GM11168 (cell line): Measurements from ENCODE around the gene PELO.
"Not testable (repeated sequence)": the region's sequence is repeated elsewhere in the genome, so short reads cannot be mapped to it uniquely, and the experiment has no call there.

Experiments
- in situ Hi-C: fragments of 300-500 bp; cut with MboI; formaldehyde crosslinking; loops from one replicate; pipeline ENCODE4 v1.12.0; 2022; ENCODE audit warnings: low sequenced_read_pairs; ENCODE audit not compliant: unreplicated experiment

PELO gene, protein sequence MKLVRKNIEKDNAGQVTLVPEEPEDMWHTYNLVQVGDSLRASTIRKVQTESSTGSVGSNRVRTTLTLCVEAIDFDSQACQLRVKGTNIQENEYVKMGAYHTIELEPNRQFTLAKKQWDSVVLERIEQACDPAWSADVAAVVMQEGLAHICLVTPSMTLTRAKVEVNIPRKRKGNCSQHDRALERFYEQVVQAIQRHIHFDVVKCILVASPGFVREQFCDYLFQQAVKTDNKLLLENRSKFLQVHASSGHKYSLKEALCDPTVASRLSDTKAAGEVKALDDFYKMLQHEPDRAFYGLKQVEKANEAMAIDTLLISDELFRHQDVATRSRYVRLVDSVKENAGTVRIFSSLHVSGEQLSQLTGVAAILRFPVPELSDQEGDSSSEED

DNA sequence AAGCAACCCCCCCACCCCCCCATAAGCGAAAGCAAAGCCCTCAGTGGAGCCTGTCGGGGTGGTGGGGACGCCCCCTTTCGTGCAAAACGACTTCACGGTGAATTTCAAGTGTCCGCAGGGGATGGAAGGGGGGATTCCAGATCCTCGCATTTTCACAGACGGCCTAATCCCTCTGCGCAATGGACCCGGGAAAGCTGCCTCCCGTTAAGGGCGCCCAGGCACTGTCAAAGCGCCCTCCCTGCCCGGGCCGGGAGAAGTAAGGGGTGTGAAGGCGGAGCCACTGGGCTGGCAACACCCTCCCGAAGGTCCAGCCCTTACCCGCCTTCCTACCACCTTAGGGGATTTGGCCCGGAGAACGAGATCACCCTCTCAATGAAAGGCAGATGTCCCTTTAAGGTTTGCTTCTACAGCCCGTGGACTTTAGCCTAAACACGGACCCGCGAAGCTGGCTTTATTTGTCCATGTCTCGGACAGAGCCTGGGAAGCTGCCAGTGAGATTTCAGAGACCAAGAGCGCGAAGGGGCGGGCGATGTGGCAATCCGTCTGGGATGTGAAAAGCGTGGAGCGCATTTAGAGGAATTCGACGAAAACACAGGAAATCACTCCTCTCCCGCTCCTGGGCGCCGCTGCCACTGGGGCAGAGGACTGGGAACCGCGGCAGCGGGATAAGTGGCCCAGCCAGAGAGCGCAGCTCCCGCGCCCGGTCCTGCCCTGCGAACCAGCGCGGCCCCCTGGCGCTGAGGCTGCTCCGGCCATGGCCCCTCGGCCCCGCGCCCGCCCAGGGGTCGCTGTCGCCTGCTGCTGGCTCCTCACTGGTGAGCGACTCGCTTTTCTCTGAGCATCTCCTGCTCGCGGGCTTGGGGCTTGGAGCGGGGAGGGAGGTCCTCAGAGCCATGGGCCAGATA is at the start of gene PELO, which contains the start of gene ITGA1:
PELO (plus strand) TSS at position 317 of the 905 bp plus-strand sequence. CDS start 12,479 bp downstream, outside the sequence.
ITGA1 (plus strand) TSS at position 317 of the 905 bp plus-strand sequence; CDS start at position 755, 438 bp downstream.
- in situ Hi-C loops: no loop called here

DNA sequence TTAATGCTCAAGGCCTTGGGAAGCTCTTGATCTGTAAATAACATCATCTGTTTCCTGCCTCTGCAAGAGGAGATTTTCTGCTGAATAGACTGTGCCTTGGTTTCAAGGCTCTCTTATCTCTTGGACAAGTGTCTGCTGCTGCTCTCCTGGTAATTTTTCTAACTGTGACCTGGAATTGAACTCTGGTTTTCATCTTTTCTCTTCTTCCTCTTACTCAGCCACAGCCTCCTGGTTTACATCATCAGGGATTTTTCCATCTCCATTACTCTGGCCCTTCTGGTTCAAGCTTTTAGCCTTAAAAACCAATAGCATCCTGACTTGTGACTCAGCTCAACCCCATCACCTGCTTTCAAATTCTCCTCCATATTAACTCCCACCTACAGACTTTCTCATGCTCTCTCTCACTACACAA is 49.6 kb upstream of the PELO start:
- in situ Hi-C loops: no loop called here

DNA sequence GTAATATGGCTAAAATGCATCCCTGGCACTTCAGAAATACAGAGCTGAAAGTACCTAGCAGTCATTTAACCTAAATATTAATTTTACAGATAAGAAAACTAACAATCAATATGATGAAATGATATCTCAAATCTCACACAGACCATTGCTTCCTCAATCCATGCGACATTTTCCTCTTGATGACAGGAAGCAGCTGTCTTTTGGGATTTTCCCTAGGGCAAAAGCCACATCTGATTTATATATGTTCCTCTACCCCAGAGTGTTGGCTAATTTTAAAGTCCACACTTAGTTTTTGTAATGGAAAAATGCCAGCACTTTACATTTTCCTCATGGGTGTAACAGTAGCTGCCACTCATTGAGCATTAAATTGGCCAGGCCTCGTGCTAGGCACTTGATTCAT is 47.7 kb upstream of the PELO start:
- in situ Hi-C loops: no loop called here

DNA sequence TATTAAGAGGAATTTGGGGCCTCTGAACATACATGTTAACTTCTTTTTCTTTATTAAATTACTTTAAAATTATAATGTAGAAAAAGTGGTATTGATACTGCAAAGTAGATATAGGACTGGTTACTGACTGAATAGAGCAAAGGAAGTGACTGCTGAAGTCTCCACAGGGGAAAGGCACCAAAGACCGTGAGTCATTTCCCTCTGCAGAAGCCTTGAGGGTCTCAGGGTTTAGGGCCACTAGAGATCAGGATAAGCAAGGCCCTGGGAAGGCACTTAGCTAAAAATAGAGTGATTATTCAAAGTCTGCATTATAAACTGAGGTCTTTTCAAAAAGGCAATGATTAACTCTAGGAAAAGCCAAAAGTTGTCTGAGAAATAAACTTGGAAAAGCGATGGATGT is 44.7 kb upstream of the PELO start:
- in situ Hi-C loops: no loop called here

DNA sequence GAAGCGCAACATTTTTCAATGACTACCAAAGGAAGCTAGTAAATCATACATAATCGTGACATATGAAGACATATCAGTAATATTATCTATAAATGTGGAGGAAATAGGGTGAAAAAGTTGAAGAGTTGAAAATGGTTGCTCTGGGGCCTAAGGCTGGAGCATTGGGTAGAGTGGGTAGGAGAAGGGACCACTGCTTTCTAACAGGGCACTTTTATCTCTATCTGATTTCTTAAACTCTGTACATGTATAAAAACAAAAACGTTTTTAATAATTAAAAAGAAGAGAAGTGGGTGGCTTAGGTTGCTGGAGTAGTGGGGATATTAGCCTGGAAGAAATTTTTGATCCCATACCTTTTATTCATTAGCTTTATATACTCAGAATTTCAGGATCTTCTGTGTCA is 44.2 kb upstream of the PELO start:
- in situ Hi-C loops: no loop called here

DNA sequence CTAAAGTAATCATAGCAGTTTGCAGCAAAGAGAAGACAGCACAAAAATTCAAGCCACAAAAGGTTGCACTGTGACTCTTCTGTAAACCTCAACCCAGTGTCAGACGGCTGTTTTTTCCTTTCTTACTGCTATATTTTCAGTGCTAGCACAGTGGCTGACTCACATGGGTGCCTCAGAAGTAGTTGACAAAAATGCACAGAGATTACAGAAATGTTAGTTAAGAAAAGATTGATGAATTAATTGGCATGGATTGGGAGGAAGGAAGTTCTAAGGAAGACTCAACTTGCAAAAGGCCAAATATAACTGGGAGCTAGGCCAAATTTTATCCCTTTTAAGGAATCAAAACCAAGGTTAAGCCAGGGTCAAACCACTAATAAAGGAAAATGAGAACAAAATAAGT is 43.7 kb upstream of the PELO start:
- in situ Hi-C loops: no loop called here

DNA sequence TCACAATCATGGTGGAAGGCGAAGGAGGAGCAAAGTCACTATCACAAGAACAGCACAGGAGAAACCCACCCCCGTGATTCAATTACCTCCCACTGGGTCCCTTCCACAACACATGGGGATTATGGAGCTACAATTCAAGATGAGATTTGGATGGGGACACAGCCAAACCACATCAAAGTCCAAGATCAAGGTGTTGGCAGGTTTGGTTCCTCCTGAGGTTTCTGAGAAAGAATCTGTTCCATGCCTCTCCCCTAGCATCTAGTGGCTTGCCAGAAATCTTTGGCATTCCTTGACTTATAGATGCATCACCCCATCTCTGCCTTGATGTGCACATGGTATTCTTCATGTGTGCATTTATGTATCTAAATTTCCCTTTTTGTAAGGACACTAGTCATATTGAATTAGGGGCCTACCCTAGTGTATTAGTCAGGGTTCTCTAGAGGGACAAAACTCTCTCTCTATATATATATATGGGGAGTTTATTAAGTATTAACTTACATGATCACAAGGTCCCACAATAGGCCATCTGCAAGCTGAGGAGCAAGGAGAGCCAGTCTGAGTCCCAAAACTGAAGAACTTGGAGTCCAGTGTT is 42.8 kb upstream of the PELO start:
- in situ Hi-C loops: not testable (repeated sequence)

DNA sequence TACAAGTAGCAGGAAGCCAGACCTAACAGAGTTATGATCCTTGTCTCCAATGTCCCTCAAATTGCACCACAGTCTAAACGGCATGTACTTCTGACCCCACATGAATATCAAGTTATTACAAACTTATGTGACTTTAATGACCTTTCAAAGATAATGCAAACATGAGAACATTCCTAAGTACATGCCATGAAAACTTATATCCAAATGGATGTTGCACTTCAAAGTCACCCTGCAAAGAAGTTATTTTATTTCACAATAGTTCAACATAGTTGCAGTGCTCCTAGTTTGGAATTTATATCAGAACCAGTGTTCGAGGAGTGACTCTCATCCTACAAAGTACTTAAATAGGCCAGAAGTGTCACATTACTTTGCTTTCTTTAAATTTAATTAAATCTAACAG is 41.2 kb upstream of the PELO start:
- in situ Hi-C loops: no loop called here

DNA sequence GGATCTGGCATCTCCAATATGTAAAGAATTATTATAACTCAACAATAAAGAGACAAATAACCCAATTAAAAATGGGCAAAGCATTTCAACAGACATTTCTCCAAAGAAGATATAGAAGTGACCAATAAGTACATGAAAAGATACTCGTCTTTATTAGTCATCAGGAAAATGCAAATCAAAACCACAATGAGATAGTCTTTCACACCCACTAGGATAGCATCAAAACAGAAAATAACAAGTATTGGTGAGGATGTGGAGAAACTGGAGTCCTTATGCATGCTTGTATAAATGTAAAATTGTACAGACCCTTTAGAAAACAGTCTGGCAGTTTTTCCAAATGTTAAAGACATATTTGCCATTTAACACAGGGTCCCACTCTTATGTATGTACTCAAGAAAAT is 39.1 kb upstream of the PELO start:
- in situ Hi-C loops: no loop called here

DNA sequence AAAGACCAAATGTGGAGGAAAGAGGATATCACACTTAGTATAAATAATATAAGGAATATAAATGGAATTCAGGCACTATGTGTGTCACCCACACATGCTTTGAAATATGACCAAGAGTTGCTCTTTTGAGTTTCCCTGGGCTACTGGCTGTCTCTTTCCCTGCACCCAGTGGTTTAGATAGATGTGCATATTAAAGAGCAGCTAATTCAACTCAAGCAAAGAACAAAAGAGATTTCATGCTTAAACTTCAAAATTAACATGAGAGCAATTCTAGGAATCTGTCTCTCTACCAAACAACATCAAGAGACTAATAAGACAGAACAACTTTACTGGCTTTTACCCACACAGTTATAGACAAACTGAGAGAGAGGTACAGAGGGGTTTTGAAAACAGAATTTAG is 38.0 kb upstream of the PELO start:
- in situ Hi-C loops: no loop called here

DNA sequence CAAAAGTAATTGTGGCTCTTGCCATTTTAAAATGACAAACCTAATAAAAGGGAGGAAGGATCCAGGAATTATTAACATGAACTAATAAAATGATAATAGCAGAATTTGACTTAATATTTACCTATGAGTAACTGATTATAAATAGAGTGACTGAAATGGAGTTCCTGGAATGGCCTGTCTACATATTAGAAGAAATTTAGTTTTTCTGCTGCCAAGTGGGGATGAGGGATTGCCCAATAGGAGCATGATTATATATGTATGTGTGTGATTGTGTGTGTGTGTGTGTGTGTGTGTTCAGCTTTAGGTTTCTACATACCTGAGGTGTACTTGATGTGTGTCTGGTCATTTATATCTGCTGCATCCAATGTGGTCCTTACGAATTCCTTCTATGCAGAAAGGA is 36.6 kb upstream of the PELO start:
- in situ Hi-C loops: no loop called here

DNA sequence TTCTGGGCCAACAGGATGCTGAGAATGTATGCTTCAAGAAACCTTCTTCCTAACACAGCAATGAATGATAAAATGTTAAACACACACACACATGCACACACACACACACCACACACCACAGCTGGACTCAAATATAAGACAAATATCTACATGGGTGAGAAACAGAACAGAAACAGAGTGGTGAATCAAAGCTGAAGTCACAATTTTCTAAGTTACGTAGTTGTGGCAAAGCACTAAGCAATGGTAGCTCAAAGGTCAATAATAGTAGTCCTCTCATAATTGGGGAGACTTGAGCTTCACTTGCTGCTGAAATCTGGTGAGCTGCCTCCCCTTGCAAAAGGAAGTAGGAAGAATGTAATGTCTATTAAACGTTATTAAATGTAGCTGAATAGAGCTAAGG is 33.7 kb upstream of the PELO start:
- in situ Hi-C loops: no loop called here

DNA sequence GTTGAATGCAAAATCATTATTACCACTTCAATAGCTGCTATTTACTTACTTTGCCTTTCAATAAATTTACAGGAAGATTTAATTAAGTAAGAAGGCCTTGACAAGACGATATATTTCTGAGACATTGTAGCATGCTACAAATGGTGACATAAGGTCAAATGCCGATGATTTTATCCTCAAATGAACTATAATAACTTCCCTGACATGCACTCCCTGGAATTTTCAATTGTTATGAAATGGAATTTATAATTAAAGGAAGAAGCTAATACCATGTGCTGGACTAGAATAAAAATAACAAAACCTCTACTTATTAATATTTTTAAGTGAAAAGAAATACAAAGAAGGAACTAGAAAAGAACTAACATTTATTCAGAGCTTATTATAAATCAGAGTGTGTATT is 30.2 kb upstream of the PELO start:
- in situ Hi-C loops: no loop called here

DNA sequence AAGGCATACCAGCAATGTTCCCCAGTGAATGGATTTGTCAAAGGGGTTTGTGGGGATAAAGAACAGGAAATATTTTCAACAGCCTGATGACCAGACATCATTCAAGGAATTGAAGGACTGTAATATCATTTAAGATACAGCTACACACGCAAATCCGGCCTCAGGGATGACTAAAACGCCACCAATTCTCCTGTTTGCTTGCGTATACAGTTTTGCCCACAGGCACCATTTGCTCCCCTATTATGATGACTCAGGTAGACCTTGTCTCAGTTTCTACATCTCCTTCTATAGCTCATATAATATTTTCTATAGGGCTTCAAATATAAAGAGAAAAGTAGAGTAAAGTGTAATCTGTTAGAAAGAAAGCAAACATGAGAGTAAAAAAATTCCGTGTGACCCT is 29.7 kb upstream of the PELO start:
- in situ Hi-C loops: no loop called here

DNA sequence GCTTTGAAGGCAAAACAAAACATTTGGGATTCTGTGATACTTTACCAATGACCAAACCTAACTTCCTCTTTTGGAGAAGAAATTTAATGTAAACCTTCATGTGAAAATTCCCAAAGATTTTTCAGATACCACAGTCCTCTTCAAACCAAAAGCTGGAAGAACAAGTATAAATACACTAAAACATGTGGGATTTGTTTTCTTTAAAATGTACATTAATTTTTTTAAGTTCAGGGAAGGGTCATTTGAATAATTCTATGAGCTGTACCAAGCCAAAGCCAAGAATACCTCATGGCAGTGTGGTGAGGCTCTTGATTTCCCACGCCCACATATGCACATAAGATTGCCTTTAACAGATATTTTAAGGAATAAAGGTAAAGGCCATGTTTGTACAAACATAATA is 28.4 kb upstream of the PELO start:
- in situ Hi-C loops: no loop called here

DNA sequence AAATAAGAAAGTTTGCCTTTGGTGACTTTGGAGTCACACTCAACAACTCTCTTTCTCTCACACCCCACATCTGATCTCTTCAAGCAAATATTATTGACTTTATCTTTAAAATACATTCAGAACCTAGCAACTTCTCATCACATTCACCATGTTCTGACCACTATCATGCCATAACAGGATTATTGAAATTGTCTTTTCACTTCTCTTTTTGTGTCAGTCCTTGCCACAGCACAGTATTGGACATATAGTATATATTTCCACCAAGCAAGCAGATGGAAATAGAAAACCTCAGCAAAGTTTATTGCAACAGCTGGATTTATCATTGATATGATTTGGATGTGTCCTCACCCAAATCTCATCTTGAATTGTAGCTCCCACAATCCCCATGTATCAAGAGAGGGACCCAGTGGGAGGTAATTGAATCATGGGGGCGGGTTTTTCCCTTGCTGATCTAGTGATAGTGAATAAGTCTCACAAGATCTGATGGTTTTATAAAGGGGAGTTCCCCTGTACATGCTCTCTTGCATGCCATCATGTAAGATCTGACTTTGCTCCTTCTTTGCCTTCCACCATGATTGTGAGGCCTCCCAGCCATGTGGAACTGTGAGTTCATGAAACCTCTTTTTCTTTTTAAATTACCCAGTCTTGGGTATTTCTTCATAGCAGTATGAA is 26.9 kb upstream of the PELO start:
- in situ Hi-C loops: no loop called here

DNA sequence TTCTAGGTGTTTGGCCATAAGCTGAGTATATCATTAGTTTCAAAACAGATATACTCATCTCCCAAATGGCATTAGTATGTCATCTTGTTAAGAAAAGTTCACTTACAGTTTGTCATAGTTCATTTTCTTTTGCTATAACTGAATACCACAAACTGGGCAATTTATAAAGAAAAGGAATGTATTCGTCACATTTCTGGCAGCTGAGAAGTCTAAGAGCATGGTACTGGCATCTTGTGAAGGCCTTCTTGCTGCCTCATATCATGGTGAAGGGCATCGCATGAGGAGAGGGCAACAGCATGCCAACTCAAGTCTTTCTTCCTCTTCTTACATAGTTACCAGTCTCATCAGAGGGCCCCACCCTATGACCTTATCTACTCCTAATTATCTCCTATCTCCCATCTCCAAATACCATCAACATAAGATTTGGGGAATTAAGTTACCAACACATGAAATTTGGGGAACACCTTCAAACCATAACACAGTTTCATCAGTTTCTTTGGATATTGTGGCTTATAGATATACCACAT is 20.4 kb upstream of the PELO start:
- in situ Hi-C loops: no loop called here

DNA sequence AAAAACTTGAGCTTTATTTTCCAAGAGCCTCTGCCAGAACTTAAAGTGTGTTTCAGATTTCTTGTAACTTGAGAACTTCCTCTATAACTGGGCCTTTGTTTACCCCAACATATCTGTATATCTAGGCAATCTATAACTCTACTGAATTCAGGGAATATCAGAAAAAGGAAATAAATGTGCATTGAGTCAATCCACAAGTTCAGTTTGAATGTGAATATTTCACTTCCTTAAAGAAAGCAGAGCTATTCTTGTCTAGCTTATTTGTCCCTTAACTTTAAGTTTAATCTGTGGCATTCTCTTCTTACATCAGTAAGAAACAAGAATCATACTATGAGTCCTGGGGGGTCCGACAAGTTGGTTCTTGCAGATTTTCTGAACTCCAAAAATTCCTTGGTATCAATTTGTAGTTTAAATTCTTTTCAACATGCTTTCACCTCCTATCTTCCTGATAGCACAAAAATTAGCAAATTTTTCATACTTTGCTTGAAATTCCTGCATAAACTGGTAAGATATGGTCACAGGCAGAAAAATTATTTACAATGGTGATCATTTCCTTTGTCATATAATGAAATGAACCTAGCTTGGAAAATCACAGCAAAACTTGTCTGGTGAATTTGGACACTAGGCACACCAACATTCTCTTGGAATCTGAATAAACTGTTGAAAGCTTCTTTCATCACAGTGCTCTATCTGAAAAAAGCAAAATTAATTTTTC is 19.8 kb upstream of the PELO start:
- in situ Hi-C loops: no loop called here

DNA sequence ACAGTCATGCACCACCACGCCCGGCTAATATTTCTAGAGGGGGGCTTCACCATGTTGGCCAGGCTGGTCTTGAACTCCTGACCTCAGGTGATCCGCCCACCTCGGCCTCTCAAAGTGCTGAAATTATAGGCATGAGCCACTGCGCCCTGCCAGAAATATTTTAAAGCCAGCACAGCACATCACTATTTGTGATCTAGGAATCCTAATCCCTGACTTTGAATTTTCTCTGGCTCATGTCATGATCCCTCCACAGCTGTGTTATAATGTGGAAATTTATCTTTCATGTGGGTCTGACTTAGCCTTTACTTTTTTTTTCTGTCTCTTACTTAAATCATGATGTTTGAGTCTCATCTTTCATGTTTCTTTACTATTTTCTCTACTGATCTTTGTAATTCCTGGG is 18.7 kb upstream of the PELO start:
- in situ Hi-C loops: no loop called here
